HepG2 (cell line): ENCODE results near the gene IMPDH2. TPM values are rescaled to one million over a fixed set of nuclear protein-coding genes. Genes with fewer than 3 reads are reported as not detected.

ENCODE experiments used
- ATAC-seq: fragments of 200-7000 bp; cut with Tn5 transposase; 3 replicates; pipeline ENCODE4 v1.9.1; 2020; ENCODE audit warnings: mild to moderate bottlenecking, moderate library complexity
- BruUV-seq: library from RNA; stranded (reverse); fragments of 400-500 nt; replicated peaks from 2 replicates; lab custom pipeline; 2021; lab: Mats Ljungman, UMichigan
- CTCF ChIA-PET: fragments of 300-600 bp; formaldehyde crosslinking; extraction: SDS; loops from one replicate; lab custom pipeline; 2021; ENCODE audit warnings: low total read pairs, inconsistent platforms, low intra/inter-chr PET ratio; lab: Yijun Ruan, JAX
- POLR2A ChIA-PET: fragments of 350-600 bp; sonication (Branson Sonifier 250); formaldehyde crosslinking; loops from one replicate; lab custom pipeline; 2020; ENCODE audit warnings: antibody characterized with exemption, inconsistent platforms; lab: Yijun Ruan, JAX
- DNase-seq: peaks from one replicate; pipeline ENCODE4 v3.0.0-alpha.2; 2015; ENCODE audit warnings: low spot score
- FAIRE-seq: peaks from 3 replicates; lab custom pipeline; 2011; peaks lifted over from hg19 to GRCh38; lab: Jason Lieb, UNC
- H2AFZ ChIP-seq: one replicate; pipeline ENCODE4 v1.6.1; 2011; ENCODE audit warnings: low read length, inconsistent platforms
- H3K27ac ChIP-seq: fragments of 300-600 bp; 3 replicates; pipeline ENCODE4 v1.8.0; 2011; ENCODE audit warnings: mixed run types, mild to moderate bottlenecking, mixed read lengths, low read length, inconsistent platforms; ENCODE audit not compliant: insufficient read depth; ENCODE audit errors: extremely low read length
- H3K27me3 ChIP-seq, 2 experiments: fragments of 200-600 bp in 1 of 2; 2 replicates in 1 of 2; 3 replicates in 1 of 2; pipeline versions ENCODE4 v1.6.0 to v1.8.0; 2011; ENCODE audit warnings: low read length in 2 of 2, mild to moderate bottlenecking in 2 of 2, moderate library complexity in 2 of 2, inconsistent platforms in 1 of 2; ENCODE audit not compliant: insufficient read depth in 2 of 2, control insufficient read depth in 1 of 2
- H3K36me3 ChIP-seq, 2 experiments: fragments of 200-600 bp in 1 of 2; replicated peaks in 1 of 2; 2 replicates in 1 of 2; 3 replicates in 1 of 2; pipeline versions ENCODE4 v1.5.1 to v1.8.0; 2011; ENCODE audit warnings: low read length in 2 of 2, inconsistent platforms in 1 of 2; ENCODE audit not compliant: insufficient read depth in 2 of 2, control insufficient read depth in 1 of 2
- H3K4me1 ChIP-seq: 2 replicates; pipeline ENCODE4 v1.5.1; 2012; ENCODE audit warnings: low read length, inconsistent platforms; ENCODE audit not compliant: insufficient read depth
- H3K4me2 ChIP-seq: 2 replicates; pipeline ENCODE4 v1.6.0; 2011; ENCODE audit warnings: low read depth, low read length, inconsistent platforms
- H3K4me3 ChIP-seq, 3 experiments: fragments of 200-600 bp in 1 of 3; sonication (generic), shearing (Covaris generic) in 1 of 3; replicated peaks in 1 of 3; 2 replicates each; pipeline ENCODE4 v1.5.1; 2011 to 2016; ENCODE audit warnings: low read length in 3 of 3, inconsistent platforms in 2 of 3, low read depth in 2 of 3, mild to moderate bottlenecking in 2 of 3, control low read depth in 1 of 3, mixed read lengths in 1 of 3; ENCODE audit not compliant: insufficient read depth in 1 of 3
- H3K79me2 ChIP-seq: one replicate; pipeline ENCODE4 v1.6.1; 2011; ENCODE audit warnings: low read length, inconsistent platforms; ENCODE audit not compliant: insufficient read depth
- H3K9ac ChIP-seq: 2 replicates; pipeline ENCODE4 v1.6.0; 2011; ENCODE audit warnings: mild to moderate bottlenecking, low read depth, low read length, inconsistent platforms; ENCODE audit not compliant: insufficient read depth
- H3K9me3 ChIP-seq: 2 replicates; pipeline ENCODE4 v1.5.1; 2012; ENCODE audit warnings: mild to moderate bottlenecking, low read length
- H4K20me1 ChIP-seq: 2 replicates; pipeline ENCODE4 v1.6.0; 2011; ENCODE audit warnings: inconsistent platforms, mild to moderate bottlenecking, low read length, moderate library complexity; ENCODE audit not compliant: insufficient read depth
- CBX5 ChIP-seq: sonication (generic); formaldehyde crosslinking; IDR thresholded peaks from 2 replicates; pipeline ENCODE4 v1.4.0; 2020; ENCODE audit warnings: missing genetic modification reagents, borderline replicate concordance
- CREM ChIP-seq, 2 experiments: sonication (generic) in 1 of 2; formaldehyde crosslinking in 1 of 2; IDR thresholded peaks; 2 replicates each; pipeline versions ENCODE4 v1.4.0 to v1.6.1; 2016 to 2020; ENCODE audit warnings: antibody characterized with exemption in 1 of 2, mild to moderate bottlenecking in 1 of 2, missing genetic modification reagents in 1 of 2
- CTCF ChIP-seq: sonication (generic); formaldehyde crosslinking; IDR thresholded peaks from 2 replicates; pipeline ENCODE4 v1.5.0; 2020; ENCODE audit warnings: mild to moderate bottlenecking, missing genetic modification reagents, moderate library complexity
- DZIP1 ChIP-seq: sonication (generic); formaldehyde crosslinking; IDR thresholded peaks from 2 replicates; pipeline ENCODE4 v1.5.0; 2020; ENCODE audit warnings: mild to moderate bottlenecking, missing genetic modification reagents
- IKZF1 ChIP-seq: fragments of 450-650 bp; IDR thresholded peaks from 2 replicates; pipeline ENCODE4 v1.7.1; 2016
- MAFF ChIP-seq: IDR thresholded peaks from 2 replicates; pipeline ENCODE4 v1.6.1; 2011; ENCODE audit warnings: low read depth, low read length, improper control_type of control experiment
- MAFK ChIP-seq, 2 experiments: IDR thresholded peaks in 1 of 2; conservative IDR thresholded peaks in 1 of 2; 2 replicates each; pipeline ENCODE4 v1.6.1; 2011; ENCODE audit warnings: improper control_type of control experiment in 2 of 2, low read length in 2 of 2
- MLX ChIP-seq: IDR thresholded peaks from 2 replicates; pipeline ENCODE4 v1.6.1; 2016
- MTERF4 ChIP-seq: sonication (generic); formaldehyde crosslinking; IDR thresholded peaks from 2 replicates; pipeline ENCODE4 v1.8.0; 2023; ENCODE audit warnings: mild to moderate bottlenecking, missing genetic modification reagents
- TARDBP ChIP-seq: sonication (generic); formaldehyde crosslinking; IDR thresholded peaks from 2 replicates; pipeline ENCODE4 v1.8.0; 2022; ENCODE audit warnings: mild to moderate bottlenecking, missing genetic modification reagents
- ZKSCAN1 ChIP-seq: fragments of 150-350 bp; IDR thresholded peaks from 2 replicates; pipeline ENCODE4 v1.6.1; 2014; ENCODE audit warnings: low read length
- ZNF652 ChIP-seq: IDR thresholded peaks from 2 replicates; pipeline ENCODE4 v1.6.1; 2016; ENCODE audit warnings: low read depth, borderline replicate concordance
- in situ Hi-C: cut with HindIII; loops from 2 replicates; pipeline ENCODE4 v1.10.0; 2017; ENCODE audit warnings: low pct_unique_long_range_greater_than_20kb; ENCODE audit not compliant: extremely low pct_ligation_motif_present
- intact Hi-C: fragments of 100-400 bp; cut with micrococcal nuclease; formaldehyde crosslinking; loops from one replicate; pipeline ENCODE4 v1.10.0; 2022; ENCODE audit not compliant: unreplicated experiment
- polyA plus RNA-seq, 8 experiments: library from polyadenylated mRNA; depleted of rRNA in 3 of 8; stranded (reverse) in 7 of 8; unstranded in 1 of 8; fragments of >200 nt; fragmentation: Illumina TruSeq in 4 of 8; extraction: Trizol in 4 of 8; gene quantifications; 2 replicates each; pipeline versions ENCODE4 v1.2.1 to v1.2.3, GENCODE V29; 2011 to 2016; ENCODE audit warnings: low read depth in 4 of 8, missing spikeins in 1 of 8, mixed read lengths in 1 of 8; ENCODE audit not compliant: insufficient read depth in 1 of 8
- total RNA-seq, 5 experiments: library from RNA; depleted of rRNA; stranded (reverse); fragments of >200 nt; fragmentation: Illumina TruSeq; extraction: Trizol; gene quantifications; 2 replicates each; pipeline ENCODE4 v1.2.3, GENCODE V29; 2016; ENCODE audit warnings: low read depth in 1 of 5

The IMPDH2 gene
- total and polyA plus RNA-seq, 2 of the 13 experiments (the other 11 are each of a cell fraction or from before 2014, with no cell fraction given) = 248 to 260 TPM

GRCh38 chr3:48982016-48982415, 47.2 kb downstream of the IMPDH2 start:
- no peak overlapping the region for H3K9ac ChIP-seq
- peaks cover 37 to 64% of the 10 kb centered on the region in 2 experiments for H3K36me3 ChIP-seq
- no peaks in the 10 kb centered on the region for H3K4me1 ChIP-seq
- no peak overlapping the region for H2AFZ ChIP-seq
- ChIA-PET POLR2A (no interaction called here), CTCF (no interaction called here)
- no peak overlapping the region for H3K4me2 ChIP-seq
- FAIRE-seq (no peak), DNase-seq (no peak), ATAC-seq (no peak)
- no peak overlapping the region for H3K27ac ChIP-seq
- no peak for TF ChIP-seq DZIP1 (CRISPR knock-in tag)
- TF ChIP-seq CTCF (CRISPR knock-in tag) = no peak
- no peak for TF ChIP-seq MLX (CRISPR knock-in tag)
- TF ChIP-seq MTERF4 (CRISPR knock-in tag) = no peak
- TF ChIP-seq CBX5 = no peak
- TF ChIP-seq MAFK (conservative IDR thresholded peaks at IDR 0.05 in 1 of 2, IDR thresholded peaks at IDR 0.05 in 1 of 2; ENCODE audit: low read length in 2 of 2) = peak; percentile 87 to 92
- peak; percentile 91 for TF ChIP-seq MAFF
- no peak for TF ChIP-seq ZNF652
- TF ChIP-seq TARDBP = no peak
- TF ChIP-seq IKZF1 = no peak
- no peak for TF ChIP-seq ZKSCAN1
- no peak for TF ChIP-seq CREM (IDR thresholded peaks at IDR 0.05)
- no peak for TF ChIP-seq CREM (CRISPR knock-in tag; IDR thresholded peaks at IDR 0.05)
- in situ Hi-C loops (no loop called here), intact Hi-C loops (no loop called here)
- no peaks in the 10 kb centered on the region for H4K20me1 ChIP-seq
- H3K4me3 ChIP-seq = no peak overlapping the region
- H3K9me3 ChIP-seq = no peaks in the 10 kb centered on the region
- H3K79me2 ChIP-seq = no peaks in the 10 kb centered on the region
- no TSS peak for BruUV-seq
- H3K27me3 ChIP-seq = no peaks in the 10 kb centered on the region
